Right lobe of liver (tissue), 6 donors: Measurements from ENCODE around the gene FBXL17. TPM values are rescaled to one million over a fixed set of nuclear protein-coding genes. Genes with fewer than 3 reads are reported as not detected.
A peak's percentile ranks its signal among the peaks of the same experiment; 100 is the strongest.

Experiments used
- ATAC-seq, 4 donors: fragments of 200-7000 bp; cut with Tn5 transposase; one replicate each; pipeline ENCODE4 v1.9.1; 2020; ENCODE audit warnings: mild to moderate bottlenecking in 4 of 4, moderate library complexity in 4 of 4
- DNase-seq, 3 donors: peaks; one replicate each; pipeline ENCODE4 v3.0.0-alpha.2; 2020
- H3K27ac ChIP-seq, 3 donors: fragments of 200-600 bp; one replicate each; pipeline ENCODE4 v1.8.0; 2022
- H3K27me3 ChIP-seq, 2 donors: fragments of 200-600 bp; one replicate each; pipeline ENCODE4 v1.8.0; 2022
- H3K36me3 ChIP-seq, 4 donors: fragments of 200-600 bp; sonication (generic) in 1 of 4; one replicate each; pipeline versions ENCODE4 v1.5.1 to v1.8.0; 2017 to 2022; ENCODE audit warnings: control low read depth in 1 of 4
- H3K4me1 ChIP-seq, 4 donors: fragments of 200-600 bp; sonication (generic) in 1 of 4; one replicate each; pipeline versions ENCODE4 v1.5.1 to v1.8.0; 2017 to 2022; ENCODE audit warnings: control low read depth in 1 of 4
- H3K4me3 ChIP-seq, 3 donors: fragments of 200-600 bp; one replicate each; pipeline ENCODE4 v1.8.0; 2022
- H3K9me3 ChIP-seq, 4 donors: fragments of 200-600 bp; sonication (generic) in 1 of 4; one replicate each; pipeline versions ENCODE4 v1.5.1 to v1.8.0; 2017 to 2022; ENCODE audit warnings: control low read depth in 1 of 4
- CTCF ChIP-seq, 4 donors: fragments of 200-600 bp in 3 of 4; fragments of 450-650 bp in 1 of 4; IDR thresholded peaks; one replicate each; pipeline versions ENCODE4 v1.5.1 to v1.8.0; 2016 to 2022; ENCODE audit warnings: antibody characterized with exemption in 4 of 4, mild to moderate bottlenecking in 2 of 4
- POLR2A ChIP-seq: fragments of 450-650 bp; IDR thresholded peaks from one replicate; pipeline ENCODE4 v1.6.1; 2017; ENCODE audit warnings: antibody characterized with exemption, mild to moderate bottlenecking
- whole genome bisulfite sequencing: methylation state at CpG from one replicate; pipeline ENCODE4 v1.1.6; 2018; ENCODE audit warnings: low coverage, low lambda C conversion rate; ENCODE audit not compliant: insufficient coverage; ENCODE audit errors: missing lambda C conversion rate; 5-methylcytosine and 5-hydroxymethylcytosine counted together
- intact Hi-C, 2 donors: fragments of 100-400 bp; cut with DNase I; formaldehyde crosslinking; loops; one replicate each; pipeline versions ENCODE4 v1.11.2 to v1.14.1; 2022
- total RNA-seq, 6 experiments: library from RNA; depleted of rRNA in 2 of 6; stranded (reverse); fragments of >200 nt in 2 of 6; fragmentation: NEBNext Ultra II Directional in 3 of 6; extraction: Animal tissue kit (Norgen Biotek cat#: 25700) in 3 of 6; gene quantifications; one replicate each; pipeline versions ENCODE4 v1.1.0 to v1.2.4, GENCODE V29; 2016 to 2023
- donor health status: DM: no; HTN: yes; CAD: no.
- donor health status: DM: no; HTN: no; CAD: no.
- donor health status: DM: no; HTN: no; CAD: no.
- donor health status: DM: no; HTN: yes; CAD: no.
- donor health status: DM: no; HTN: yes; CAD: no.

FBXL17 gene
- total RNA-seq, 6 experiments from 2014 or later = 7.7 to 10.6 (median 9.1) TPM

GRCh38 chr5:108006791-108007190 is 375.1 kb downstream of the FBXL17 start:
- H3K36me3 ChIP-seq = no peaks in the 10 kb centered on the region
- H3K4me3 ChIP-seq = no peak overlapping the region
- intact Hi-C loops = no loop called here
- ATAC-seq (no peak), DNase-seq (no peak)
- H3K4me1 ChIP-seq = peaks cover 0 to 8% (median 0%) of the 10 kb centered on the region in 4 donors
- no peaks in the 10 kb centered on the region for H3K27me3 ChIP-seq
- TF ChIP-seq CTCF (IDR thresholded peaks at IDR 0.05) = no peak
- no peak for TF ChIP-seq POLR2A
- H3K9me3 ChIP-seq = no peaks in the 10 kb centered on the region
- 93% methylated on average over 3 of the region's 3 CpGs for WGBS
- no peak overlapping the region for H3K27ac ChIP-seq

GRCh38 chr5:108003178-108003577 is 378.7 kb downstream of the FBXL17 start:
- DNase-seq (no peak), ATAC-seq (peak; percentile 96 to 100 (median 98))
- 0% methylated on average over 1 of the region's 1 CpG for WGBS
- intact Hi-C loops = no loop called here
- H3K4me1 ChIP-seq = peaks cover 0 to 8% (median 0%) of the 10 kb centered on the region in 4 donors
- peak overlapping the region in 2 of 3 donors; percentile 1 to 39 for H3K4me3 ChIP-seq
- no peaks in the 10 kb centered on the region for H3K27me3 ChIP-seq
- H3K36me3 ChIP-seq = no peaks in the 10 kb centered on the region
- TF ChIP-seq POLR2A (no peak), CTCF (IDR thresholded peaks at IDR 0.05) (no peak)
- peak overlapping the region in 1 of 3 donors; percentile 41 for H3K27ac ChIP-seq
- H3K9me3 ChIP-seq = no peaks in the 10 kb centered on the region

GRCh38 chr5:108001222-108001621 is 380.7 kb downstream of the FBXL17 start:
- H3K27me3 ChIP-seq = no peaks in the 10 kb centered on the region
- H3K4me3 ChIP-seq = no peak overlapping the region
- no peak for DNase-seq
- 79% methylated on average over 4 of the region's 4 CpGs for WGBS
- intact Hi-C loops = no loop called here
- H3K27ac ChIP-seq = no peak overlapping the region
- TF ChIP-seq CTCF (IDR thresholded peaks at IDR 0.05) (no peak), POLR2A (no peak)
- ATAC-seq = no peak
- no peaks in the 10 kb centered on the region for H3K36me3 ChIP-seq
- H3K4me1 ChIP-seq = peaks cover 0 to 8% (median 0%) of the 10 kb centered on the region in 4 donors
- no peaks in the 10 kb centered on the region for H3K9me3 ChIP-seq

- no peak overlapping the region for H3K4me3 ChIP-seq
- intact Hi-C loops = no loop called here
- ATAC-seq (no peak), DNase-seq (no peak)
- no peak overlapping the region for H3K27ac ChIP-seq
- H3K27me3 ChIP-seq = no peaks in the 10 kb centered on the region
- WGBS = 67% methylated on average over 4 of the region's 4 CpGs
- H3K9me3 ChIP-seq = no peaks in the 10 kb centered on the region
- TF ChIP-seq CTCF (IDR thresholded peaks at IDR 0.05) = no peak
- TF ChIP-seq POLR2A = no peak
- H3K36me3 ChIP-seq = no peaks in the 10 kb centered on the region
- H3K4me1 ChIP-seq = peaks cover 0 to under 1% (median 0%) of the 10 kb centered on the region in 4 donors
Measured at GRCh38 chr5:107997338-107997980, 384.4 kb downstream of the FBXL17 start.
